Endometrium (tissue), 2 donors: Measurements from ENCODE around the gene TCHP.
"Not testable (repeated sequence)": the region's sequence is repeated elsewhere in the genome, so short reads cannot be mapped to it uniquely, and the experiment has no call there.

Experiments used
- FAIRE-seq: peaks from 2 replicates; lab custom pipeline; 2012; peaks lifted over from hg19 to GRCh38; lab: Jason Lieb, UNC
- donor health status: control.
- donor health status: control.

Gene TCHP

GRCh38 chr12:109899783-109900751 lies at the start of gene TCHP:
TCHP (plus strand) TSS chr12:109900274; CDS start chr12:109903027, 2,753 bp downstream.
- no peak for FAIRE-seq

DNA sequence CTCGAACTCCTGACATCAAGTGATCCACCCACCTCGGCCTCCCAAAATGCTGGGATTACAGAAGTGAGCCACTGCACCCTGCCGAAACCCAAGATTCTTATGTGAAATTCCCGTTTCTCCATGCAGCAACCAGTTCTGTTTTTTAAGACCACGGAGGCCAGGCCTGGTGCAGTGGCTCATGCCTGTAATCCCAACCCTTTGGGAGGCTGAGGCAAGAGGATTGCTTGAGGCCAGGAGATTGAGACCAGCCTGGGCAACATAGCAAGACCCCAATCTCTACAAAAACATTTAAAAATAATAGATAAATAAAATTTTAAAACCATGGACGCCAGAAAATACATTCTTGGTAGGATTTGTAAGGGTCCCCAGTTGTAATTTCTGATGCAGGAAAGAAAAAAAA lies 49.6 kb upstream of the TCHP start:
- FAIRE-seq = not testable (repeated sequence)

DNA sequence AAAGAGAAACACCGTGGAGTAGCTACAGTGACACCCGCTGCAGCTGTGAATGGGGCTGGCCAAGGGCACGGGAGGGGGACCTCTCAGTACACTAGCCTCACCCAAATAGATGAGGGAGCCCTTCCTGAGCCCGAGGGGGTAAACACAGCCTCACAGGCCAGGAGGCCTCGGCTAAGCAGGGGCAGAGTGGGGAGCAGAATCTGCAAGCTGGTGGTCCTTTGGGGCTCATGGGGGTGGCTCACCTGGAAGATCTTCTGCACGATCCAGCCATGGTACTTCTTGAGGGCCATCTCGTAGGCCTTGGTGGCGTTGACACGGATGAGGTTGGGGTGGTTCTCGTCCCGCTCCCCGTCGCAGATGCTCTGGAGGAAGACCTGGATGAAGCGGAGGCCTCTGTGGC lies 44.7 kb upstream of the TCHP start:
- no peak for FAIRE-seq

DNA sequence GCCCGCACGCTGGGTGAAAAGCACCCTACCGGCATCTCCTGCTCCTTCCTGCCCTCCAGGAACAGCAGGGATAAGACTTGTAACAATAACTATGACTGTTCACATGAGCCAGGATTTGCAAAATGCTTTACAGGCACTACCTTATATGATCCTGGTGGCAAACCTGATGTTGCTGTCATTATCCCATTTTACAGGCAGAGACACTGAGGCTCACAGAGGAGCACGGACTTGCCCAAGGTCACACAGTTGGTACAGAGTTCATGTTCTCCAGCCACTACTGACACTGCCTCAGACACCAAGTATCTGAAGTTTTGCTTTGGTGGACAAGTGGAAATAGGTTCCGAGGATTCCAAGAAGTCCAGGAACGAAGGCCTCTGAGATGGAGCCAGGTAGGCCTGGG lies 42.4 kb upstream of the TCHP start:
- no peak for FAIRE-seq

GRCh38 chr12:109858764-109859163 lies 41.3 kb upstream of the TCHP start:
- no peak for FAIRE-seq

DNA sequence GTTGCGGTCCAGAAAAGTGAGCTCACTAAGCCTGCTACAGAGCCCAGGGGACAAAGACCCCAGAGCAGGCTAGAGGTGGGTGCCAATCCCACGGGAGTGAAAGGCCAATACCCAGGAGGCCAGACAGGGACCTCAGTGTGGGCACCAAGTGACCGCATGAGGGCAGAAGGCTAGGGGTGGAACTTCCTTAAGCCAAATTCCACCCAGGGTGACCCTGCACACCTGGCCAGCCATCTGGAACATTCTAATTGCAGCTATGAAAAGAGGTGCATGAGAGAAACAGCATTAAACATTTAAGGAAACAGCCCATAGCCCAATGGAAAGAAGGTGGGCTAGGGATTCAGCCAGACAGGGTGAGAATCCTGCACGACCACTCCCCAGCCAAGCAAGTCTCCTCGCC lies 39.1 kb upstream of the TCHP start:
- no peak for FAIRE-seq

DNA sequence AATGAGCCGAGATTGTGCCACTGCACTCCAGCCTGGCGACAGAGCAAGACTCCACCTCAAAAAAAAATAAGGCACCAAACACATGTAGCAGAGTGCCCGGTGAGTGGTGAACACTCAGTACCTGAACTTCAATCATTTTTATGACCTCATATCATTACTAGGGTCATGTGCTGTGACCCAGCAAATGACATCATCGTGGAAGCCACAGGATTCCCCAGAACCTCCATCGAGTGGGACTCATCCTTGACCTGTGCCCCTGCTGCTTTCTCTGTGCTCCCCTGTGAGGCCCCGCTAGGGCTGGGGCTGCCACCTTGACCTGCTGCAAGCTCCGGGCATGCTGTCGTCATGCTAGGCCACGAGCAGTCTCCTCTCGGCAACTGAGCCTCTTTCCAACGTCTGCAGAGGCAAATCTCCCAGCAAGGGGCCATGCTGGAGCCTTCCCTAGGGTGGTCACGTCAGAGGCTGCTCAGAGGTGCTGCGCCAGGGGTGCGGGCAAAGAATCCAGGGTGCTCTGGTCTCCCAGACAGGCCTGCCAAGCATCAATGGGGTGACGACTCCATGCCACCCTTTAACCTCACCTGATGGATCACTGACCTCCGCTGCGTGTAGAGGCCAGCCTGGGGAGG lies 38.3 kb upstream of the TCHP start:
- FAIRE-seq = no peak

- not testable (repeated sequence) for FAIRE-seq
Measured at GRCh38 chr12:109862491-109862890, 37.6 kb upstream of the TCHP start.

GRCh38 chr12:109863847-109864712 lies 36.0 kb upstream of the TCHP start:
- no peak for FAIRE-seq

DNA sequence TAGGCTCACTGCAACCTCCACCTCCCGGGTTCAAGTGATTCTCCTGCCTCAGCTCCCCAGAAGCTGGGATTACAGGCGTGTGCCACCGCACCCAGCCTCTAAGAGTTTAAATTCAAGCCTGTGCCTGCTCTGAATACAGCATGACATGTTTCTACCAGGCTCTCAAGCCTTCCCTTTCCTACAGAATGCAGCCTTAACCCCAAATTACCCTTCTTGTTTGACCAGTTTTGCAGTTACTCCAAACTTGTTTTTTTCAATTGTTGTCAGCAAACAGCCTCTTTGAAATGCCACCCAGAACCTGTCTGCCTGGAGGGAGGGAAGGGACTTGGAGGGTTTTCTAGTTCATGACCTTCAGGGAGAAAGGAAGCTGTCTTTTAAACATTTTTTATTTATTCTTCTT lies 35.2 kb upstream of the TCHP start:
- FAIRE-seq = no peak

GRCh38 chr12:109868182-109869051 lies 31.7 kb upstream of the TCHP start:
- no peak for FAIRE-seq

DNA sequence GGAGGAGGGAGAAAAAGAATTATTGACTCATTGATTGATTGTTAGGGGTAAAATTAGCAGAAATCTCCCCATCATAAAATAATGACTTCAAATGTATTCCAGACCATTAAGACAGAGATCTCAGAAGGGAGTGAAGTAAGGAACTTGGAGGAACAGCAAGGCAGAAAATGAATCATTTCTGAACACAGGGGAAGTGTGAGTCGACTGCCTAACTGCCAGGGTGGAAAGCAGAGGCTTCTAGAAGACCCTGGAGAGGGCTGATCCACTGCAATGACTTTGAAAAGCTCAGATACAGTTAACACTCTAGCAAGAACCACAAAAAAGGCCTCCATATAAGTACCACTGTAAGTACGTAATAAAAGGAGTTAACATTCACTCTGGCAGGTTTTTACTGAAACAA lies 29.4 kb upstream of the TCHP start:
- FAIRE-seq = no peak

- FAIRE-seq = no peak
Measured at GRCh38 chr12:109871668-109872314, 28.3 kb upstream of the TCHP start.

DNA sequence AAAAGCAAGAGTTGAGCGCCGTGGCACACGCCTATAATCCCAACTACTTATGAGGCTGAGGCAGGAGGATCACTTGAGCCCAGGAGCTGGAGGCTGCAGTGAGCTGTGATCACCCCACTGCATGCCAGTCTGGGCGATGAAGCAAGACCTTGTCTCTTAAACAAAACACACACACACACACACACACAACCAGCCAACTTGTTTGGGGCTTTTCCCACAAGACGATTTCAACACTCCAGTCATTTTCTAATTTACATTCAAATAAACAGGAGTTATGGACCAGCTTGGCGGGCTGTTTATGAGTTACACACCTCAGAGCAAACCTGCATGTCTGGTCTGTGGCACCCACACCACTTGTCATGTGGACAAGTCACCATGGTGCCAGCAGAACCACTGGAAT lies 26.4 kb upstream of the TCHP start:
- no peak for FAIRE-seq

DNA sequence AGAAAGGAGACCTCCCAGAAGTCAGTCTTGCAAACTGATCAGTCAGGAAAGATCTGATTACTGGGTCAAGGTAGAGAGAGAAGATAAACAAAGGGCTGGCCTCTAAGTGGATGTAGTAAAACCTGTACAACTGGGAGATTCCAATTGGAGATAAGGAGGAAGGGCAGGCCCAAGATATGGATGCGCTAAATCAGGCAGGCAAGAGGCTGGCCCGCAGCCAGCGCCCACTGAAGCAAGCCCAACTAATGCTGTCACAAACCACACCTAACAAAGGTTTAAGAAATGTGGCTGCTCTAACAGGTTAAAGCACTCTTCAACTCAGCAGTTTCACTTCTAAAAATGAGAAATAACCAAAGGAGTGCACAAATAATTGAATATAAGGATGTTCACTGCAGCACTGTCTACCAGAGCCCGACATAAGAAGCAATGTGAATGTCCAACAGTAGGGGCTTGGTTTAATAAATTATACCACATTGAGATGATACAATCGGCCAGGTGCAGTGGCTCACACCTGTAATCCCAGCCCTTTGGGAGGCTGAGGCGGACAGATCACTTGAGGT lies 24.4 kb upstream of the TCHP start:
- FAIRE-seq = no peak

- no peak for FAIRE-seq
Measured at GRCh38 chr12:109876406-109876805, 23.7 kb upstream of the TCHP start.

- FAIRE-seq = no peak
Measured at GRCh38 chr12:109877504-109878246, 22.4 kb upstream of the TCHP start.

GRCh38 chr12:109878247-109878625 lies 21.8 kb upstream of the TCHP start:
- FAIRE-seq = no peak

DNA sequence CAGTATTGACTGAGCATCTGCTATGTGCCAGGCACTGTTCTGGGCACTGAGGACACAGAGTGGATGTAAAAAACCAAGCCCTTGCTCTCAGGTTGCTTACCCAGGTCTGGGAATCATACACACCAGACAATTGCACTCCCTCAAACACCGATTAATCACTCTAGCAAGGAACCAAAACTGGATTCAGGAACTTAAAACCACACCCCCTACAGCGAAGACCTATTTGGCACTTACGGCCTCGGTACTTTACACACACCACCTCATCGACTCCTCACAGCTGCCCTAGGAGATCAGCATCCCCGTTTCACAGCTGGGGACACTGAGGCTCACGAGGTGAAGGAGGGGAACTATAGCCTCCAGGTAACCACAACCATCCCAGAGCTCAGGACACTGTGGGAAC lies 21.3 kb upstream of the TCHP start:
- FAIRE-seq = no peak
